GM18502 (cell line): ENCODE measurements around the gene ANGPTL4.
"Not testable (repeated sequence)": the region's sequence is repeated elsewhere in the genome, so short reads cannot be mapped to it uniquely, and the experiment has no call there.

Experiments used
- ATAC-seq: cut with Tn5 transposase; IDR thresholded peaks from one replicate; pipeline ENCODE4 v1.9.1; 2021; ENCODE audit warnings: mild to moderate bottlenecking; ENCODE audit not compliant: unreplicated experiment, poor library complexity

The ANGPTL4 gene

GRCh38 chr19:8363803-8364771 lies at the start of gene ANGPTL4:
Gene ANGPTL4, plus strand, starts transcription at chr19:8364155. Its CDS starts 167 bp downstream, at chr19:8364322.
- no peak for ATAC-seq

GRCh38 chr19:8314981-8315640 lies 48.8 kb upstream of the ANGPTL4 start:
- not testable (repeated sequence) for ATAC-seq

DNA sequence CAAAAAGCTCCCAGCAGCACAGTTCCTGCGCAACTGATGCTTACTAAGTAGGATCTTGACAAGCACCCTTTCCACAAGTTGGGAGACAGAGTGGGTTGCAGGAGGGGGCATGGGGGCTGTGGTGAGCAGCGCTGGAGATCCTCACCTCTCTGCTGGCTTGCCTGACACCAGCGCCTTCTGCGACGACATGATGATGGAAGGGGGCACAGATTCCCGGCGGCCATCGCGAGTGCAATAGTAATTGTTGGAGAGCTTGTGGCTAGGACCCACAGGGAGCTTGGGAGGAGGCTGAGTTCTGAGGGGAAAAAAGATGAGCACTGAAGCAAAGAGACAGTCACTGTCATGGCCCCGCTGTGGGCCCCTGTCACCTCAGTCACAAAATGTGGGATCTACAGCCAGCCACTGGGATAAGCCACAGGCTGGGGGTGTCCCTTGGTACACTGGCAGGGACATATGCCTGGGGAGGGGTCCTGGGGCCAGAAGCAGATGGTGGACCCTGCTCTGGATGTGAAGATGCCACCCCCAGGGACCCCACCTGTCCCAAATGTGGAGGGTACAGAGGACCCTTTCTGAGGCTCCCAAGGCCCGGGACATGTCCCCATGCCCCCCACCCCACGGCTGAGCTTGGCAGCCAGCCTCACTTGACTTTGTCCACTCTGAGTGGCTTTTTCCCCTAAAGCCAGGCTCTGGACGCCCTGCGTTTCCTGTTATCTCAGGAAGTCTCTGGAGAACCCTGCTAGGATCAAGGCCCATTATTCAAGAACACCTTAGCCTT lies 47.4 kb upstream of the ANGPTL4 start:
- no peak for ATAC-seq

- ATAC-seq: not testable (repeated sequence)
Measured at GRCh38 chr19:8318835-8319234, 45.1 kb upstream of the ANGPTL4 start.

- no peak for ATAC-seq
Measured at GRCh38 chr19:8319807-8320520, 44.0 kb upstream of the ANGPTL4 start.

DNA sequence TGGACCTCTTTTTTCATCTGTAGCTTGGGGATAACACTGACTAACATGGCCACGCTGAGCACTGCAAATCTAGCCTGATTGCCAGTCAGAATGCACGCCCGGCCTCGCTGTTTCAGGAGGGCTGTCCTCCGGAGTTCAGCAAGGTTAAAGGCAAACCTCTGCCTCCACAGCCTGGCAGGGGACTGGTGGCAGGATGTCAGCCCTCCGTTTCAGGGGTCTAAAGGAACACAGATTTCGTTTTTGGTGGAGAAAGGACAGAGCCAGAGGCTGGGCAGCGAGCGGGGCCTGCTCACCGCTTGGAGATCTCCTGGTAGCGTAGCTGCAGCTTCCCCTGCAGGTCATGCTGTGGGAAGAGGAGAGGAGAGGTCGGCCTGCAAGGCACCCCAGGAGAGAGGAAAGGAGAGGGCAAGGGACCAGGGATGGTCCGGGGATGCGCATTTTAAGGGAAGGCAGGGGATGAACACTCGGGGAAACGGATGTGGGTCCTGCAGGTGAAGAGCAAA lies 43.3 kb upstream of the ANGPTL4 start:
- no peak for ATAC-seq

- ATAC-seq: peak; percentile 87
Measured at GRCh38 chr19:8321067-8321985, 42.6 kb upstream of the ANGPTL4 start, which contains the start of the genes NDUFA7 and RPS28. Gene NDUFA7, minus strand, starts transcription at chr19:8321375. Its CDS starts 17 bp downstream, at chr19:8321358. Gene RPS28, plus strand, starts transcription at chr19:8321496. Its CDS starts 35 bp downstream, at chr19:8321531.

DNA sequence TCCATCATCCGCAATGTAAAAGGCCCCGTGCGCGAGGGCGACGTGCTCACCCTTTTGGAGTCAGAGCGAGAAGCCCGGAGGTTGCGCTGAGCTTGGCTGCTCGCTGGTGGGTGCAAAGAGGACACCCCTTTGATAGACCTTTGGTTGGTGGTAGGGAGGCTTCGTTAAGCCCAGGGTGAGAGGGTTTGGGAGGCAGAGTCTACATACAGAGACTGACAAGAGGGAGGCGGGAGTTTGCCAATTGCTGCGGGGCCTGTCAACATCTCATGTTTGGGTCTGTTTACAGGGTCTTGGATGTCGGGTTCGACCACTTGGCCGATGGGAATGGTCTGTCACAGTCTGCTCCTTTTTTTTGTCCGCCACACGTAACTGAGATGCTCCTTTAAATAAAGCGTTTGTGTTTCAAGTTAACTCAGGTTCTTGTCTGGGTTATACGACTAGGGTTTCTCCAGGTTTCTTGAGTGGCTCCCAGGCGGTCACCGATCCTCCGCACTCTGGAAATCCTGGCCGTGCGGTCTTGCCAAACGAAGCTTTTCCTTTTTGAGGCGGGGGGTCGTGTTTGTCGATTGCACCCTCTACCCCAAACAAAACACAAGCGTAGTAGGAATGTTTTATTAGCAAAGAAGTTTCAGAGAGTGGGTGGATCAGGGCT lies 41.8 kb upstream of the ANGPTL4 start:
- no peak for ATAC-seq

- no peak for ATAC-seq
Measured at GRCh38 chr19:8322638-8322997, 41.3 kb upstream of the ANGPTL4 start.

- ATAC-seq: no peak
Measured at GRCh38 chr19:8323781-8324185, 40.2 kb upstream of the ANGPTL4 start.

- no peak for ATAC-seq
Measured at GRCh38 chr19:8324186-8325050, 39.5 kb upstream of the ANGPTL4 start.

GRCh38 chr19:8325454-8325853 lies 38.5 kb upstream of the ANGPTL4 start:
- ATAC-seq: no peak

DNA sequence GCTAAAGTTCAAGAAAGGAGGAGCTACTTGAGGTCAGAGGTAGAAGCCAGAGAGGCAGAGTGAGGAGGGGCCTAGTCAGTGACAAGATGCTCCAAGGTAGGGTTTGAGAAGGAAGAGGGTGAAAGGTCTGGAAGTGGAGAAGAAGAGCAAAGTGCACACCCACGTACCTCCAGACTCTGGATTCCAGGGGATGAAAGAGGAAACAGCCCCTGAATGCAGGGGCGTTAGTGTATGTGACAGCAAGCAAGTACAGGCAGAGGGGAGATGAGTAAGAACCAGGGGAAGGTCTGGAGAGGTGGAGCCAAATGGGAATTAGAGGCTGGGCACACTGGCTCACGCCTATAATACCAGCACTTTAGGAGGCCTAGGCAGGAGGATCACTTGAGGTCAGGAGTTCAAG lies 34.0 kb upstream of the ANGPTL4 start:
- no peak for ATAC-seq

GRCh38 chr19:8331263-8331845 lies 32.6 kb upstream of the ANGPTL4 start:
- no peak for ATAC-seq

GRCh38 chr19:8332976-8333766 lies 30.8 kb upstream of the ANGPTL4 start:
- no peak for ATAC-seq
